Measurements from ENCODE around the gene TTC23.
"Not testable (repeated sequence)": the region's sequence is repeated elsewhere in the genome, so short reads cannot be mapped to it uniquely, and the experiment has no call there.

Gene TTC23

DNA sequence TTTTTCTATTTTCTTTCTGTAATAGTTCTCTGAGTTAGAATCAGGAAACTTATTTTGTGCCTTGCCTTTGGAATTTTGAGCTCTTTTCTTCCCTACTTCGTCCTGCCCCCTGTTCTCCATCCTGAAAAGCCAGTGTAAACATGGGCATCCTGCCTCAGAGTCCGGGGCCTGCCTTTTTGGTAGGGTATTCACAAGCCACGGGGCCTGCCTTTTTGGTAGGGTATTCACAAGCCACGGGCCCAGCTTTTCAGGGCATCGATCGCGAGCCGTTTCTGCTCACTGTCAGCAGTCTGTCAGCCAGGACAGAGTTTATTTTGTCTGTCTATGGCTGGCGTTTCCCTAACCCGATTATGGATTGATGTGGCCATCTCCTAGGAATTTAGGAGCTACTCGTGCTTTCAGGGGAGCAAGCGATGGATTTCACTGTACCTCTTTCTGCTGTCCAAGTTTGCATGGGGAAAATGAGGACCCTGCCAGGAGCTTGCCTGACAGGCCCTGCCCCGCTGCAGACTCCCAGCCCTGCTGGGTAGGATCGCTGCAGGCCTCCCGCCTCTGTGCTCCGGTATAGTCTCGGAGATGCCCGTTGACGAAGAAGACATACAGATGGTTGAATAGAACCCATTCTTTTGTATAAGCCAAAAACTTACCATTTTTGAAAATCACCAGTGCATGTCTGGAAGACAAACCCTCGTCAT, 131.7 kb downstream of the TTC23 start:
- DNase-seq = no peak

DNA sequence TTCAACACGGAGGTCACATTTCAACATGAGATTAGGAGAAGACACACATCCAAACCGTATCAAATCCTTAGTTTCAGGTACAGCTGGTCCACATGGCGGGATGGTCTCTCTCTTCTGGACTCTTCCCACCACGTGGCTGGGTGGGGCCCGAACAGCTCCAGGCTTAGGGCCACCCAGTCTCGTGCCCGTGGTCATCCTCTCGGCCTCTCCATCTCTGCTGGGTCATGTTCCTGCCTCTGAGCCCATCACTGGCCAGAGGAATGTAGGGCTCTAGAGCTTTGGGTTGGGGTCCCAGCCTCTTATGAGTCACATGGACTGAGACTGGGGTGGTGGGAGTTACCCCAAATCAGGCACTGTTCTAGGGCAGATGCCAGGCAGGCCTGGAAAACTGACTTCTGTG, 132.3 kb downstream of the TTC23 start:
- no peak for DNase-seq

DNA sequence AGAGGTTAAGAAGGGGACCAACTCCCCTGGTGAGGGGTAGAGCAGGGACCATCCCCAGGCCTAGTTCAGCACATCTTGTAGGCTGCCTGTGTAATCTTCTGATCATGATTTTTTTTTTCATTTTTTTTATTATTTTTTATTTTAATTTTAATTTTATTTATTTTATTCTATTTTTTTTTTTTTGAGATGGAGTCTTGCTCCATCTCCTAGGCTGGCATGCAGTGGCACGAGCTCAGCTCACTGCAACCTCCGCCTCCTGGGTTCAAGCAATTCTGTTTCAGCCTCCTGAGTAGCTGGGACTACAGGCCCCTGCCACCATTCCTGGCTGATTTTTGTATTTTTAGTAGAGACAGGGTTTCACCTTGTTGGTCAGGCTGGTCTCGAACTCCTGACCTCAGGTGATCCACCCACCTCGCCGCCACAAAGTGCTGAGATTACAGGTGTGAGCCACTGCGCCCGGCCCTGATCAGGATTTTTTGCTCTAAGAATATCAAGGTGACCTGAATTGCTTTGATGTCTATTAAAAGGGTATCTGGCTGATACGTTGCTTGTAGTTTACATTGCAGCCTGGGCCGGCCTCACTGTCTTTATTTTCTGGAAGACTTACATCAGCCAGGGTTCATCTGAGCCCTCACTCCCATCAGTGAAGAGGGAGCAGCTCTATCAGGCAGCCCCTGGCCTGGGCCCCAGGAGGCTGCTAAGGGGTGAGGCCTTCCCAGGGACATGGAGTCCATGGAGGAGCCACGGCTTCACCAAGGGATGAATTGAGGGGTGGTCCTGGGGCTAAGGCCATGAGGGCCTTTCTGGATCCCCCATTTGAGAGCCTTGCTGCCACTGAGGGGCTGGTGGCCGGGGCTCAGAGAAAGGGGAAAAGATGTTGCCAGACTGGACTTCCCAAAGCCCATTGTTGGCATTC, 133.8 kb downstream of the TTC23 start:
- DNase-seq = no peak

GRCh38 chr15:99114511-99115299, 134.7 kb downstream of the TTC23 start:
- no peak for DNase-seq

DNA sequence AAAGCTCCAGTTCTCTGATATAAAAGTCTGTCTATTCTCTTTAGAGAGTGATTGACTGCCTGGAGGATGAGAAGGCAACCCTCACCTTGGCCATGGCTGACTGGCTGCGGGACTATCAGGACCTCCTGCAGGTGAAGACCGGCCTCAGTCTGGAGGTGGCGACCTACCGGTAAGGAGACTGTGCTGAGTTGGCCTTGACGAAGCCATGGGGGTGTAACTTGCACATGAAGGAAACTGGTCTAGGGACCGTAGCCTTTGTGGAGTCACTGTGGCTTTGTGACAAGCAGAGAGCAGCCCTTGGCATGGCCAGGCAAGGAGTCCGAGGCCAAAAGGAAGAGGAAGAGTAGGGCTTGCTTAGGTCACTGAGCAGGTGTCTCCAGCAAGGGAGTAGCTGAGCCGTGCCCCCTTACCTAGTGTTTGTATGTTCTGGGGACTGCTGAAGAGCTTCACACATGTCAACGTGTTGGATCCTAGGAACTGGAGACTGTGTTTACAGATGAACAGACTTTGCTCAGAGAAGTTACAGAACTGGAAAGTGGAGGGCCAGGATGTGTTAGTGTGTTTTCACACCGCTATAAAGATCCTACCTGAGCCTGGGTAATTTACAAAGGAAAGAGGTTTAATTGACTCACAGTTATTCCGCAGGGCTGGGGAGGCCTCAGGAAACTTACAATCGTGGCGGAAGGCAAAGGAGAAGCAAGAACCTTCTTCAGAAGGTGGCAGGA, 135.7 kb downstream of the TTC23 start:
- DNase-seq = no peak

DNA sequence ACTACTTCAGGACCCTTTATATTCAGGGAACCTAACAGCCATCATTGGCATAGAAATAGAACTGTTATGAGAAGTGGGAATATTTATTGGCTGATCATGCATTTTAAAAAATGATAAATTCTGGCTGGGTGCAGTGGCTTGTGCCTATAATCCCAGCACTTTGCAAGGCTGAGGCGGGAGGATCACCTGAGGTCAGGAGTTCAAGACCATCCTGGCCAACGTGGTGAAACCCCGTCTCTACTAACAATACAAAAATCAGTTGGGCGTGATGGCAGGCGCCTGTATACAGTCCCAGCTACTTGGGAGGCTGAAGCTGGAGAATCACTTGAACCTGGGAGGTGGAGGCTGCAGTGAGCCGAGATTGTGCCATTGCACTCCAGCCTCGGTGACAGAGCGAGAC, 137.7 kb downstream of the TTC23 start:
- DNase-seq = not testable (repeated sequence)

DNA sequence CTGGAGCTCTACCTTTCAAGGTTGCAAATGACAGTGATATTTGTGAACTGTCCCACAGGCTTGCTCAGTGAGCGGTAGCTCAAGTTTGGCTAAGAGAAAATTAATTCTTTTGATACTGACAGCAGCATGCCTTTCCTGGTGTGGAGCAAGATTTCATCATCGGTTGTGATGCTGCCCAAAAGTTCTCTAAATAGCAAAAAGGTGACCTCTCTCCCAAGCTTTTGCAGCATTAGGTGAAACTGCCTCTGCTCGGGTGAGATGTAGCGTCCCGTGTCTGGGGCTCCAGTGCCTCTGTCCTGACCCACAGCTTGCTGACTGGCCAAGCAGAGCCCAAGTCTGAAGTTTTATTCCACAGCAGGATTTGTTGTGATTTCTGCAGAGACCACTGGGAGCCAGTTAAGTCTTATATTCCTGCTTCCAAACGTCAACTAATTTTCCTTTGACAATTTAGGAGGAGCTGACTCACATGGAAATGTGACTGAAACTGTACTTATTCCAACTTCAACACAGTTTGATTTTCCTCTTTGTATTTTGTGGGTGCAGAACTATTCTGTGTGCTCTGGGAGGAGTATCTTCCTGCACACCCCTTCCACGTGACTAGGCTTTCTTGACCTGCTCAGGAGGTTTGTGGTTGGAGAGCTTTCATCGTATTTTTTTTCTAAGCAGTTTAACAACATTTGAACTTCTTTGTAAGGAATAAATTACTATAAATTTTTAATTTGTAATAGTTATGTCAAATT, 138.6 kb downstream of the TTC23 start:
- DNase-seq = no peak

DNA sequence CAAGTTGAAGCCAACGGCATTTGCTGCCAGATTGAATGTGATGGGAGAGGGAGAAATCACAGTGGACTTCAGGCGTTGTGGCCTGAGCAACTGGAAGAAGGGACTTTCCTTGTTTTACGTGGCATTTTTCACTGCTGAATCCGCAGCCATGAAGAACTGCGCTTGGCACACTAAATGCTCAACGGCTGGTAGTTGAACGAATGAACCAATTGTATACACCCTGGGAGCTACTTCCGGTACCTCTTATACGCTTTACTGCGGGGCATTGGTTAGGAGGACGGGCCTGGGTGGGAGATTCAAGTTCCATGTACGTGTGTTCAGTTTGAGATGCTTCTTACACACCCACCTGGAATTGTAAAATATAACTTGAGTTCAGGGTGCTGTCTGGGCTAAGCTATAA, 139.3 kb downstream of the TTC23 start:
- DNase-seq = no peak

GRCh38 chr15:99109555-99110021, 139.8 kb downstream of the TTC23 start:
- DNase-seq = no peak

GRCh38 chr15:99108993-99109392, 140.4 kb downstream of the TTC23 start:
- no peak for DNase-seq

- no peak for DNase-seq
Observed at GRCh38 chr15:99106417-99107220, 142.8 kb downstream of the TTC23 start.

- DNase-seq = peak; percentile 8
Observed at GRCh38 chr15:99105514-99106341, 143.7 kb downstream of the TTC23 start.

DNA sequence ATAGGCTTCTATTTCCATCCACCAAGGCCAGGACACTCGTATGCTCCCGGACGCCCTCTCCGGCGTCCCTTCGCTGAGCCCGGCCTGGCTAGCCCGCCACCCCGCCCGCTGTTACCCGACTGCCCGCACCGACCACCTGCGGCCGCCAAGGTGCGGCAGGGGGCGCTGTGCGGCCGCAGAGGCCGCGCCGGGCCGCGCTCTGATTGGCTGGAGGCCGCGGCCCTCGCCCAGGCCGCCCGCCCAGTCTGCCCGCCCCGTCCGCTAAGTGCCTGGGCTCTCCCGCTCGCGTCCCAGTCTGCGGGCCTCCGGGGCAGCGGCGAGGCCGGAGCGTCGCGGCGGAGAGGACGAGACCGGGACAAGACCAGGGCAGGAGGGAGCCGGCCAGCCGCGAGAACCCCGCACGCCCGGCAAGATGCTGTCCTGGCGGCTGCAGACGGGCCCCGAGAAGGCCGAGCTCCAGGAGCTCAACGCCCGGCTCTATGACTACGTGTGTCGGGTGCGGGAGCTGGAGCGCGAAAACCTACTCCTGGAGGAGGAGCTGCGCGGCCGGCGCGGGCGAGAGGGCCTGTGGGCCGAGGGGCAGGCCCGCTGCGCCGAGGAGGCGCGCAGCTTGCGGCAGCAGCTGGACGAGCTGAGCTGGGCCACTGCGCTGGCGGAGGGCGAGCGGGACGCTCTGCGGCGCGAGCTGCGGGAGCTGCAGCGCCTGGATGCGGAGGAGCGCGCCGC, 144.4 kb downstream of the TTC23 start, which contains the start of gene SYNM:
TSS of gene SYNM (plus strand) at position 293 of the 726 bp plus-strand sequence. CDS start at position 413, 120 bp downstream.
- DNase-seq = peak; percentile 15

- DNase-seq = no peak
Observed at GRCh38 chr15:99103279-99103678, 146.1 kb downstream of the TTC23 start.

- no peak for DNase-seq
Observed at GRCh38 chr15:99102332-99103235, 146.8 kb downstream of the TTC23 start.

DNA sequence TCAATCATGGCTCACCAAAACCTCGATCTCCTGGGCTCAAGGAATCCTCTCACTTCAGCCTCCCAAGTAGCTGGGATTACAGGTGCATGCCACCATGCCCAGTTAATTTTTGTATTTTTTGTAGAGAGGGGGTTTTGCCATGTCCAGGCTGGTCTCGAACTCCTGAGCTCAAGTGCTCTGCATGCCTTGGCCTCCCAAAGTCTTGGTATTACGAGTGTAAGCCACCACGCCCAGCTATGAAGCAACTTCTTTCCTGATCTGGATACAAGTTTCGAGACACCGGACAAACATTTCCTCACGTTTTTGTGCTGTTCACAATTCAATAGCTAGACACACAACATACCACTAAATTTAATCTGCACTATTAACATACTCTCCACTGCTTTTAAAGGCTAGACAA, 147.9 kb downstream of the TTC23 start:
- no peak for DNase-seq

- DNase-seq = peak; percentile 32
Observed at GRCh38 chr15:99100245-99101173, 148.9 kb downstream of the TTC23 start.
